ENCODE results near the gene TMCC3. TPM values are rescaled to one million over a fixed set of nuclear protein-coding genes. Genes with fewer than 3 reads are reported as not detected.

The TMCC3 gene
- total and polyA plus RNA-seq, 2 experiments from 2014 or later, result 1.4 to 3.6 TPM

DNA sequence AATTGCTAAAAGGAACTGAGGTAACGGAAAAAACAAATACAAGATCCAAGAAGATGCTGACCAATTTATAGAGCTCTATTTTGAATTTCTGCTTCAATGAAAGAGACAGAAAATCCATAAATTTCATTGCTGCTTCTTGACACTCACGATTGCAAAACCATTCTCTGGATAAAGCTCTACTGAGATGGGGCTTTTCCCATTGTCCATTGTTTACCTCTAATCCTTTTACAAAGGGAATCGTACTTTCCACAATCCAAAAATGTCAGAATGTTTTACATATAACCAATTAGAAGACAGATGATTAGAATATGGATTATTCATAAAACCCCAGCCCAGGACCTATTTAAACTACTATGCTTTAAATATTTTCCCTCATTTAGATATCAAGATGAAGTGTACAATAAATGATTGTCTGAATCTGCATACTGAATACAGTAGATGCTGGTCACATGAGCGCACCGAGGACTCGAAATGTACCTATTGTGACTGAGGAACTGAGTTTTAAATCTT is 16.7 kb upstream of the TMCC3 start (continued):
- TF ChIP-seq, protein P1, sequence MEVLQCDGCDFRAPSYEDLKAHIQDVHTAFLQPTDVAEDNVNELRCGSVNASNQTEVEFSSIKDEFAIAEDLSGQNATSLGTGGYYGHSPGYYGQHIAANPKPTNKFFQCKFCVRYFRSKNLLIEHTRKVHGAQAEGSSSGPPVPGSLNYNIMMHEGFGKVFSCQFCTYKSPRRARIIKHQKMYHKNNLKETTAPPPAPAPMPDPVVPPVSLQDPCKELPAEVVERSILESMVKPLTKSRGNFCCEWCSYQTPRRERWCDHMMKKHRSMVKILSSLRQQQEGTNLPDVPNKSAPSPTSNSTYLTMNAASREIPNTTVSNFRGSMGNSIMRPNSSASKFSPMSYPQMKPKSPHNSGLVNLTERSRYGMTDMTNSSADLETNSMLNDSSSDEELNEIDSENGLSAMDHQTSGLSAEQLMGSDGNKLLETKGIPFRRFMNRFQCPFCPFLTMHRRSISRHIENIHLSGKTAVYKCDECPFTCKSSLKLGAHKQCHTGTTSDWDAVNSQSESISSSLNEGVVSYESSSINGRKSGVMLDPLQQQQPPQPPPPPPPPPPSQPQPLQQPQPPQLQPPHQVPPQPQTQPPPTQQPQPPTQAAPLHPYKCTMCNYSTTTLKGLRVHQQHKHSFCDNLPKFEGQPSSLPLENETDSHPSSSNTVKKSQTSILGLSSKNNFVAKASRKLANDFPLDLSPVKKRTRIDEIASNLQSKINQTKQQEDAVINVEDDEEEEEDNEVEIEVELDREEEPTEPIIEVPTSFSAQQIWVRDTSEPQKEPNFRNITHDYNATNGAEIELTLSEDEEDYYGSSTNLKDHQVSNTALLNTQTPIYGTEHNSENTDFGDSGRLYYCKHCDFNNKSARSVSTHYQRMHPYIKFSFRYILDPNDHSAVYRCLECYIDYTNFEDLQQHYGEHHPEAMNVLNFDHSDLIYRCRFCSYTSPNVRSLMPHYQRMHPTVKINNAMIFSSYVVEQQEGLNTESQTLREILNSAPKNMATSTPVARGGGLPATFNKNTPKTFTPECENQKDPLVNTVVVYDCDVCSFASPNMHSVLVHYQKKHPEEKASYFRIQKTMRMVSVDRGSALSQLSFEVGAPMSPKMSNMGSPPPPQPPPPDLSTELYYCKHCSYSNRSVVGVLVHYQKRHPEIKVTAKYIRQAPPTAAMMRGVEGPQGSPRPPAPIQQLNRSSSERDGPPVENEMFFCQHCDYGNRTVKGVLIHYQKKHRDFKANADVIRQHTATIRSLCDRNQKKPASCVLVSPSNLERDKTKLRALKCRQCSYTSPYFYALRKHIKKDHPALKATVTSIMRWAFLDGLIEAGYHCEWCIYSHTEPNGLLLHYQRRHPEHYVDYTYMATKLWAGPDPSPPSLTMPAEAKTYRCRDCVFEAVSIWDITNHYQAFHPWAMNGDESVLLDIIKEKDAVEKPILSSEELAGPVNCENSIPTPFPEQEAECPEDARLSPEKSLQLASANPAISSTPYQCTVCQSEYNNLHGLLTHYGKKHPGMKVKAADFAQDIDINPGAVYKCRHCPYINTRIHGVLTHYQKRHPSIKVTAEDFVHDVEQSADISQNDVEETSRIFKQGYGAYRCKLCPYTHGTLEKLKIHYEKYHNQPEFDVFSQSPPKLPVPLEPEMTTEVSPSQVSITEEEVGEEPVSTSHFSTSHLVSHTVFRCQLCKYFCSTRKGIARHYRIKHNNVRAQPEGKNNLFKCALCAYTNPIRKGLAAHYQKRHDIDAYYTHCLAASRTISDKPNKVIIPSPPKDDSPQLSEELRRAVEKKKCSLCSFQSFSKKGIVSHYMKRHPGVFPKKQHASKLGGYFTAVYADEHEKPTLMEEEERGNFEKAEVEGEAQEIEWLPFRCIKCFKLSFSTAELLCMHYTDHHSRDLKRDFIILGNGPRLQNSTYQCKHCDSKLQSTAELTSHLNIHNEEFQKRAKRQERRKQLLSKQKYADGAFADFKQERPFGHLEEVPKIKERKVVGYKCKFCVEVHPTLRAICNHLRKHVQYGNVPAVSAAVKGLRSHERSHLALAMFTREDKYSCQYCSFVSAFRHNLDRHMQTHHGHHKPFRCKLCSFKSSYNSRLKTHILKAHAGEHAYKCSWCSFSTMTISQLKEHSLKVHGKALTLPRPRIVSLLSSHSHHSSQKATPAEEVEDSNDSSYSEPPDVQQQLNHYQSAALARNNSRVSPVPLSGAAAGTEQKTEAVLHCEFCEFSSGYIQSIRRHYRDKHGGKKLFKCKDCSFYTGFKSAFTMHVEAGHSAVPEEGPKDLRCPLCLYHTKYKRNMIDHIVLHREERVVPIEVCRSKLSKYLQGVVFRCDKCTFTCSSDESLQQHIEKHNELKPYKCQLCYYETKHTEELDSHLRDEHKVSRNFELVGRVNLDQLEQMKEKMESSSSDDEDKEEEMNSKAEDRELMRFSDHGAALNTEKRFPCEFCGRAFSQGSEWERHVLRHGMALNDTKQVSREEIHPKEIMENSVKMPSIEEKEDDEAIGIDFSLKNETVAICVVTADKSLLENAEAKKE (CRISPR knock-in tag; IDR thresholded peaks at IDR 0.05), result no peak

DNA sequence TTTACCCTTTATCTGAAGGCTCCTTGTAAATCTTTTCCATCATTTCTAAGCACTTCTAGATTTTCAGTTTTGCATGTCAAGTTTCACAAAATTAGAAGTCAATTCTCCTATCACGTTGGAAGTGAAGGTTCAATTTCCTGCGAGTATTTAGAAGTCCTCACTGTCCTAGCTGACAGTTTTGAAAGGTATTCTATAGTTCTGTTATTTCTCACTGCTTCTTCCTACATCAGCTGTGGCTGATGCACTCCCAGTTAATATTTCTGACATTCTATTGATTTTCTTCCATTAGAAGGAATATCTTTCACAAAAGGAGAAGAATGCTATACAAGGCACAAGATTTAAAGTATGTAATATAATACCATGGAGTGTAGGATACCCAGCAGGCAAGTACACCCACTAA is 15.8 kb upstream of the TMCC3 start:
- Mint-ChIP-seq H3K4me3 (no peak overlapping the region), H3K4me1 (peaks cover 5% of the 10 kb centered on the region; the same call in 1 of the 3 replicates), H3K36me3 (ENCODE audit: low read depth) (no peaks in the 10 kb centered on the region), H3K27me3 (ENCODE audit: insufficient read depth, low read depth, poor library complexity) (no peaks in the 10 kb centered on the region), H3K9me3 (no peaks in the 10 kb centered on the region), H3K27ac (no peak overlapping the region)
- Histone ChIP-seq H3K4me3 (no peak overlapping the region), H3K27me3 (ENCODE audit: insufficient read depth) (no peaks in the 10 kb centered on the region), H2AFZ (no peak overlapping the region), H3K27ac (ENCODE audit: low read depth) (no peak overlapping the region), H3K36me3 (ENCODE audit: insufficient read depth) (no peaks in the 10 kb centered on the region), H3K4me1 (ENCODE audit: insufficient read depth) (0 out of 2 replicates have a peak, but pooled peaks cover 4% of the 10 kb centered on the region), H4K20me1 (replicated peaks; ENCODE audit: insufficient read depth) (no peaks in the 10 kb centered on the region), H3K4me2 (no peak overlapping the region), H3K79me2 (replicated peaks; ENCODE audit: insufficient read depth) (no peaks in the 10 kb centered on the region), H3F3A (replicated peaks; ENCODE audit: low read depth) (no peaks in the 10 kb centered on the region), H3K9me2 (ENCODE audit: insufficient read depth) (no peaks in the 10 kb centered on the region)
- no peak for DNase-seq (ENCODE audit: low spot score)
- ATAC-seq, result no peak
- no peak for TF ChIP-seq ZNF114 (CRISPR knock-in tag; IDR thresholded peaks at IDR 0.05)
- TF ChIP-seq, protein P1 (CRISPR knock-in tag; IDR thresholded peaks at IDR 0.05), result no peak
- no peak for TF ChIP-seq JUNB (IDR thresholded peaks at IDR 0.05; ENCODE audit: unreplicated experiment)
- TF ChIP-seq, protein P2, sequence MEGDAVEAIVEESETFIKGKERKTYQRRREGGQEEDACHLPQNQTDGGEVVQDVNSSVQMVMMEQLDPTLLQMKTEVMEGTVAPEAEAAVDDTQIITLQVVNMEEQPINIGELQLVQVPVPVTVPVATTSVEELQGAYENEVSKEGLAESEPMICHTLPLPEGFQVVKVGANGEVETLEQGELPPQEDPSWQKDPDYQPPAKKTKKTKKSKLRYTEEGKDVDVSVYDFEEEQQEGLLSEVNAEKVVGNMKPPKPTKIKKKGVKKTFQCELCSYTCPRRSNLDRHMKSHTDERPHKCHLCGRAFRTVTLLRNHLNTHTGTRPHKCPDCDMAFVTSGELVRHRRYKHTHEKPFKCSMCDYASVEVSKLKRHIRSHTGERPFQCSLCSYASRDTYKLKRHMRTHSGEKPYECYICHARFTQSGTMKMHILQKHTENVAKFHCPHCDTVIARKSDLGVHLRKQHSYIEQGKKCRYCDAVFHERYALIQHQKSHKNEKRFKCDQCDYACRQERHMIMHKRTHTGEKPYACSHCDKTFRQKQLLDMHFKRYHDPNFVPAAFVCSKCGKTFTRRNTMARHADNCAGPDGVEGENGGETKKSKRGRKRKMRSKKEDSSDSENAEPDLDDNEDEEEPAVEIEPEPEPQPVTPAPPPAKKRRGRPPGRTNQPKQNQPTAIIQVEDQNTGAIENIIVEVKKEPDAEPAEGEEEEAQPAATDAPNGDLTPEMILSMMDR (conservative IDR thresholded peaks at IDR 0.05; ENCODE audit: low read depth in 2 of 2), result no peak
- TF ChIP-seq ZNF331 (CRISPR knock-in tag; IDR thresholded peaks at IDR 0.05; ENCODE audit: low read depth), result no peak
- TF ChIP-seq CREB1 (CRISPR knock-in tag; IDR thresholded peaks at IDR 0.05; ENCODE audit: low read depth), result no peak
- no peak for TF ChIP-seq NANOG (IDR thresholded peaks at IDR 0.05; ENCODE audit: borderline replicate concordance)
- no peak for TF ChIP-seq EZH2 (IDR thresholded peaks at IDR 0.05; ENCODE audit: low read depth, unreplicated experiment)

Measured in GM23338 (cell line).